Suprapubic skin (tissue), 4 donors: ENCODE results near the gene SEPTIN8. TPM values are rescaled to one million over a fixed set of nuclear protein-coding genes. Genes with fewer than 3 reads are reported as not detected.

ENCODE experiments used
- DNase-seq, 2 donors: peaks; one replicate each; pipeline ENCODE4 v3.0.0-alpha.2; 2019; ENCODE audit warnings: low spot score in 2 of 2
- H3K27ac ChIP-seq: fragments of 200-600 bp; sonication (generic); one replicate; pipeline ENCODE4 v1.5.1; 2019
- H3K27me3 ChIP-seq: fragments of 200-600 bp; sonication (generic); one replicate; pipeline ENCODE4 v1.5.1; 2019
- H3K36me3 ChIP-seq: fragments of 200-600 bp; sonication (generic); one replicate; pipeline ENCODE4 v1.5.1; 2019
- H3K4me1 ChIP-seq: fragments of 200-600 bp; sonication (generic); one replicate; pipeline ENCODE4 v1.5.1; 2019
- H3K4me3 ChIP-seq: fragments of 200-600 bp; sonication (generic); one replicate; pipeline ENCODE4 v1.5.1; 2019; ENCODE audit warnings: mild to moderate bottlenecking
- H3K9me3 ChIP-seq: fragments of 200-600 bp; sonication (generic); one replicate; pipeline ENCODE4 v1.5.1; 2019
- EP300 ChIP-seq: sonication (generic); formaldehyde crosslinking; IDR thresholded peaks from one replicate; pipeline ENCODE4 v1.6.1; 2017; ENCODE audit warnings: antibody characterized with exemption
- POLR2A ChIP-seq, 2 donors: fragments of 450-650 bp; IDR thresholded peaks; one replicate each; pipeline ENCODE4 v1.6.1; 2017; ENCODE audit warnings: antibody characterized with exemption in 2 of 2, mild to moderate bottlenecking in 2 of 2, moderate library complexity in 2 of 2
- POLR2AphosphoS5 ChIP-seq, 3 donors: sonication (generic); formaldehyde crosslinking; IDR thresholded peaks; one replicate each; pipeline ENCODE4 v1.6.1; 2017; ENCODE audit warnings: antibody characterized with exemption in 3 of 3
- WGBS: methylation state at CpG from one replicate; pipeline ENCODE4 v1.1.5; 2018; 5-methylcytosine and 5-hydroxymethylcytosine counted together
- total RNA-seq, 4 donors: library from RNA; depleted of rRNA; stranded (reverse); fragments of >200 nt; gene quantifications; one replicate each; pipeline ENCODE4 v1.1.0, GENCODE V29; 2016
- TF ChIP-seq, protein P1 (sequence below), 2 donors: fragments of 200-600 bp in 1 of 2; fragments of 450-650 bp in 1 of 2; sonication (generic) in 1 of 2; IDR thresholded peaks; one replicate each; pipeline ENCODE4 v1.5.1; 2016 to 2019; ENCODE audit warnings: antibody characterized with exemption in 2 of 2, mild to moderate bottlenecking in 1 of 2, moderate library complexity in 1 of 2

SEPTIN8 gene
- total RNA-seq, 4 donors from 2014 or later = 75.9 to 85.0 (median 80.8) TPM

- TF ChIP-seq EP300 = no peak
- TF ChIP-seq, protein P1, sequence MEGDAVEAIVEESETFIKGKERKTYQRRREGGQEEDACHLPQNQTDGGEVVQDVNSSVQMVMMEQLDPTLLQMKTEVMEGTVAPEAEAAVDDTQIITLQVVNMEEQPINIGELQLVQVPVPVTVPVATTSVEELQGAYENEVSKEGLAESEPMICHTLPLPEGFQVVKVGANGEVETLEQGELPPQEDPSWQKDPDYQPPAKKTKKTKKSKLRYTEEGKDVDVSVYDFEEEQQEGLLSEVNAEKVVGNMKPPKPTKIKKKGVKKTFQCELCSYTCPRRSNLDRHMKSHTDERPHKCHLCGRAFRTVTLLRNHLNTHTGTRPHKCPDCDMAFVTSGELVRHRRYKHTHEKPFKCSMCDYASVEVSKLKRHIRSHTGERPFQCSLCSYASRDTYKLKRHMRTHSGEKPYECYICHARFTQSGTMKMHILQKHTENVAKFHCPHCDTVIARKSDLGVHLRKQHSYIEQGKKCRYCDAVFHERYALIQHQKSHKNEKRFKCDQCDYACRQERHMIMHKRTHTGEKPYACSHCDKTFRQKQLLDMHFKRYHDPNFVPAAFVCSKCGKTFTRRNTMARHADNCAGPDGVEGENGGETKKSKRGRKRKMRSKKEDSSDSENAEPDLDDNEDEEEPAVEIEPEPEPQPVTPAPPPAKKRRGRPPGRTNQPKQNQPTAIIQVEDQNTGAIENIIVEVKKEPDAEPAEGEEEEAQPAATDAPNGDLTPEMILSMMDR (IDR thresholded peaks at IDR 0.05) = no peak
- no peak for TF ChIP-seq POLR2AphosphoS5 (IDR thresholded peaks at IDR 0.05)
- TF ChIP-seq POLR2A (IDR thresholded peaks at IDR 0.05) = no peak
- no peaks in the 10 kb centered on the region for H3K9me3 ChIP-seq
- no peak for DNase-seq
- H3K4me3 ChIP-seq = peak overlapping the region; percentile 61
- H3K27me3 ChIP-seq = peaks cover 32% of the 10 kb centered on the region
- H3K4me1 ChIP-seq = peaks cover 11% of the 10 kb centered on the region
- 32% methylated on average over 3 of the region's 3 CpGs for WGBS
- H3K27ac ChIP-seq = no peak overlapping the region
- no peaks in the 10 kb centered on the region for H3K36me3 ChIP-seq
These were observed 30.5 kb downstream of the SEPTIN8 start for GRCh38 chr5:132746592-132746953.

DNA sequence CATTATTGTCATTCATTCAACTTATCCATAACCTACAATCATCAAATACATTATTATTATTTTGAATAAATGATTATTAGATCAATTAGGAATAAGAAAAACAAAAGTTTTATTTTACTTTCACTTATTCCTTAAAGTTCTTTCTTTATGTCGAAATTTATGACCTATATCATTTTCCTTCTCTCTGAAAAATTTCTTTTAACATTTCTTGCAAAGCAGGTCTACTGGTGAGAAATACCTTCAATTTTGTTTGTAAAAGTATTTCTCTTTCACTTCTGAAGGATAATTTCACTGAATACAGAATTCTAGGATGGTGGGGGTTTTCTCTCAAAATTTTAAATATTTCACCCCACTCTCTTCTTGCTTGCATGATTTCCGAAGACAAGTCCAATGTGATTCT, 32.4 kb downstream of the SEPTIN8 start:
- Histone ChIP-seq H3K4me3 (no peak overlapping the region), H3K27ac (no peak overlapping the region), H3K4me1 (peaks cover 11% of the 10 kb centered on the region), H3K27me3 (peaks cover 32% of the 10 kb centered on the region), H3K36me3 (no peaks in the 10 kb centered on the region), H3K9me3 (no peaks in the 10 kb centered on the region)
- WGBS = 87% methylated on average over 2 of the region's 2 CpGs
- no peak for DNase-seq
- TF ChIP-seq, protein P1 (IDR thresholded peaks at IDR 0.05) = no peak
- TF ChIP-seq EP300 (no peak), POLR2AphosphoS5 (IDR thresholded peaks at IDR 0.05) (no peak), POLR2A (IDR thresholded peaks at IDR 0.05) (no peak)

DNA sequence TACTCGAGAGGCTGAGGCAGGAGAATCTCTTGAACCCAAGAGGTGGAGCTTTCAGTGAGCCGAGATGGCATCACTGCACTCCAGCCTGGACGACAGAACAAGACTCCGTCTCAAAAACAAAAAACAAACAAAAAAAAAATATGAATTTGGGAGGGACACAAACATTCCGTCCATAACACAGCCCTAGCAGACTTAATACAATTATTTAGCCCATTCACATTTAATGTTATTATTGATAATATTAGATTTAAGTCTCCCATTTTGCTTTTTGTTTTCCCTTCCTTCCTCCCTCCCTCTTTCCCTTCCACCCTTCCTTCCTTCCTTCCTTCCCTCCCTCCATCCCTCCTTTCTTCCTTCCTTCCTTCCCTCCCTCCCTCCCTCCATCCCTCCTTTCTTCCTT, 34.4 kb downstream of the SEPTIN8 start:
- Histone ChIP-seq H3K36me3 (no peaks in the 10 kb centered on the region), H3K4me1 (peaks cover 15% of the 10 kb centered on the region), H3K27ac (no peak overlapping the region), H3K27me3 (peaks cover 28% of the 10 kb centered on the region), H3K9me3 (no peaks in the 10 kb centered on the region), H3K4me3 (no peak overlapping the region)
- no peak for DNase-seq
- 94% methylated on average over 5 of the region's 5 CpGs for WGBS
- TF ChIP-seq POLR2A (IDR thresholded peaks at IDR 0.05) (no peak), POLR2AphosphoS5 (IDR thresholded peaks at IDR 0.05) (no peak), EP300 (no peak)
- TF ChIP-seq, protein P1 (IDR thresholded peaks at IDR 0.05) = no peak

GRCh38 chr5:132742158-132742557, 34.9 kb downstream of the SEPTIN8 start:
- TF ChIP-seq POLR2A (IDR thresholded peaks at IDR 0.05) (no peak), EP300 (no peak), POLR2AphosphoS5 (IDR thresholded peaks at IDR 0.05) (no peak)
- TF ChIP-seq, protein P1 (IDR thresholded peaks at IDR 0.05) = no peak
- no peaks in the 10 kb centered on the region for H3K9me3 ChIP-seq
- DNase-seq = no peak
- H3K27me3 ChIP-seq = peaks cover 23% of the 10 kb centered on the region
- H3K4me3 ChIP-seq = no peak overlapping the region
- H3K4me1 ChIP-seq = peaks cover 13% of the 10 kb centered on the region
- H3K36me3 ChIP-seq = no peaks in the 10 kb centered on the region
- 91% methylated on average over 2 of the region's 2 CpGs for WGBS
- H3K27ac ChIP-seq = no peak overlapping the region

GRCh38 chr5:132739232-132739631, 37.8 kb downstream of the SEPTIN8 start:
- WGBS = 93% methylated on average over 1 of the region's 1 CpG
- TF ChIP-seq EP300 (no peak), POLR2A (IDR thresholded peaks at IDR 0.05) (no peak), POLR2AphosphoS5 (IDR thresholded peaks at IDR 0.05) (no peak)
- TF ChIP-seq, protein P1 (IDR thresholded peaks at IDR 0.05) = no peak

More at GRCh38 chr5:132739232-132739631, 37.8 kb downstream of the SEPTIN8 start:
- H3K36me3 ChIP-seq = no peaks in the 10 kb centered on the region
- peaks cover 7% of the 10 kb centered on the region for H3K27me3 ChIP-seq
- H3K4me3 ChIP-seq = no peak overlapping the region
- DNase-seq = no peak
- no peak overlapping the region for H3K27ac ChIP-seq
- peaks cover 16% of the 10 kb centered on the region for H3K4me1 ChIP-seq
- no peaks in the 10 kb centered on the region for H3K9me3 ChIP-seq
